ENCODE data around the gene ERICH4.

The ERICH4 gene

DNA sequence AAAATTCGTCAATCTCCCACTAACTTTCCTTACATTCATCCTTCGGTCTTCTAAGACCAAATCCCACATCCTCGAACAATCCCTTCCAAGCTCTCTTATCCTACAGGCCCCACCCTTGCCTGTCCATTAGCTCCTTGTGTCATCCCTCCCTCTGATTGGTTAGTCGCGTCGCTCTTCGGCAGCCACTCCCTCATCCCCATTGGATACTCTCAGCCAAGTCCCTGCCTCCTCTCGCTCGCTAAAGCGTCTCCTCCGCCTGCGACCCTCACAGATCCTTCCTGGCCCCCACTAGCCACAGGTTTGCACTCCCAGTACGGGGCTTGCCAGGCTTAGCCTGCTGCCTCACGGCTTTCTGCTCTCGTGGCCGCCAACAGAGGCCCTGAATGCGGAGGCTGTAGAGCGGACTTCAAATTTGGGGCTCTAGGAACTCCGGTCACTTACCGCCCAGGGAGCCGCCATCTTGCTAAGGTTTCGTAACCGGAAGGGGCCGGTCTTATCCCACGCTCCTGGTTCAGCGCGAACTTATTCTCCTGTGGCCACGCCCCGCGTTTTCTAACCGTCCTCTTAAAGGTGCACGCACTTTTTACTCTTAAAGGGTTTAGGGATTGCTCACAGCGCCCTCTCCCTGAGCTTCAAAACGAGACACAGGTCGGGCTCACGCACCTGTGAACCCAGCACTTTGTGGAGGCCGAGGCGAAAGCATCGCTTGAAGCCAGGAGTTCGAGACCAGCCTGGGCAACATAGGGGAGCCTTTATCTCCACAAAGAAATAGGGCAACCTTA is 3.3 kb upstream of the ERICH4 start, which contains the start of gene DMAC2:
DMAC2 (minus strand) TSS at position 472 of the 782 bp plus-strand sequence; CDS start at position 459, 13 bp downstream.
- Histone ChIP-seq H3K4me3 (ENCODE audit: low read length) (peak within 1 kb of the TSS; percentile 86), H3K4me1 (ENCODE audit: insufficient read depth, low read length) (no peaks in the 10 kb centered on the region), H3K9ac (ENCODE audit: low read depth, low read length) (peak within 1 kb of the TSS; percentile 91), H3K36me3 (ENCODE audit: insufficient read depth, low read depth, low read length) (peaks cover 16% of the 10 kb centered on the region; the same call in 1 of the 2 replicates), H3K27me3 (ENCODE audit: insufficient read depth, low read length) (no peaks in the 10 kb centered on the region), H3K27ac (ENCODE audit: low read length) (peak within 1 kb of the TSS; percentile 77), H3K9me3 (ENCODE audit: insufficient read depth, low read depth, low read length) (no peaks in the 10 kb centered on the region)

DNA sequence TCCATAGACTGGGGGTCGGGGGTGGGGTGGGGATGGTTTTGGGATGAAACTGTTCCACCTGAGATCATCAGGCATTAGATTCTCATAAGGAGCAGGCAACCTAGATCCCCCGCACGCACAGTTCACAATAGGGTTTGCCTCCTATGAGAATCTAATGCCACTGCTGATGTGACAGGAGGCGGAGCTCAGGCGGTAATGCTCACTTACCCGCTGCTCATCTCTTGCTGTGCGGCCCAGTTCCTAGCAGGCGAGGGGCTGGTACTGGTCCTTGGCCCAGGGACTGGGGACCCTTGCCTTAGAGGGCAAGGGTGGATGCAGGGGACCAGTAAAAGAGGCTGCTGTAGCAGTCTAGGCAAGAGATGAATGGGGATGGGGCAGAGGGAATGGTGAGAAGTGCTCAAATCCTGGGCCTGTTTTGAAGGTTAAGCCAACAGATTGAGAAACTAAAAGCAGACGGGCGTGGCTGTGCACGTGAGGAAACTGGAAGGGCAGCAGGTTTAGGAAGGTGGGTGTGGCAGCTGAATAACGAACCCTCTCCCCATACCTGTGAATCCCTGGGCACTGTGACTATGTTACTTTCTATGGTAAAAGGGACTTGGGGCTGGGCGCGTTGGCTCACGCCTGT is 1.5 kb upstream of the ERICH4 start:
- no peaks in the 10 kb centered on the region for H3K9me3 ChIP-seq (ENCODE audit: insufficient read depth, low read depth, low read length)
- H3K9ac ChIP-seq (ENCODE audit: low read depth, low read length), result no peak overlapping the region
- H3K4me3 ChIP-seq (ENCODE audit: low read length), result no peak overlapping the region
- no peak overlapping the region for H3K27ac ChIP-seq (ENCODE audit: low read length)
- H3K36me3 ChIP-seq (ENCODE audit: insufficient read depth, low read depth, low read length), result peaks cover 13% of the 10 kb centered on the region; the same call in 1 of the 2 replicates
- no peaks in the 10 kb centered on the region for H3K4me1 ChIP-seq (ENCODE audit: insufficient read depth, low read length)
- H3K27me3 ChIP-seq (ENCODE audit: insufficient read depth, low read length), result no peaks in the 10 kb centered on the region

DNA sequence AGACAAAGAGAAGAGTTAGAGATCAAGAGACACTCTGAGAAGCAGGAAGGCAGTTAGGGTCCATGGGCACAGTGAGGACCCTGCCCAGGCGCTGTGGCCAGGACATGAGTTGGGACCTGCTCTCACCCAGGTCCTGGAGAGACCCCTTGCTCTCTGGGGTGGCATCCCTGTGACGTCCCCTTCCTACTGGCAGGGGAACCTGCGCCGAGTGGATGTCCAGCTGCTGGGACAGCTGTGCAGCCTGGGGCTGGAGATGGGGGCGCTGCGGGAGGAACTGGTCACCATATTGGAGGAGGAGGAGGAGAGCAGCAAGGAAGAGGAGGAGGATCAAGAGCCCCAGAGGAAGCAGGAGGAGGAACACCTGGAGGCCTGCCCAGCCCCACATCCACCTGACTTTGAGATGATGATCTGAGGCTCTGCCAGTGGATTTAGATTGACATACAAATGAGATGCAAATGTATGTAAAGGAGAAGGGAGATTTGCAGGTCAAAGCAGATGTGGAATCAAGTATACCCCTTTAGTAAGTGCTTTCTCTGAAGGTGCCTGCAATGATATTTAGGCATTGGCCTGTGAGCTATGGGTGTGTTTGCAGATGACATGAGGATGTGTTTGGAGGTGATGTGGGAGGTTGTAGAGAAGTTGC is 978 bp downstream of the ERICH4 start:
- Histone ChIP-seq H3K9me3 (ENCODE audit: insufficient read depth, low read depth, low read length) (no peaks in the 10 kb centered on the region), H3K36me3 (ENCODE audit: insufficient read depth, low read depth, low read length) (no peaks in the 10 kb centered on the region), H3K27me3 (ENCODE audit: insufficient read depth, low read length) (peaks cover 19% of the 10 kb centered on the region), H3K4me1 (ENCODE audit: insufficient read depth, low read length) (no peaks in the 10 kb centered on the region), H3K4me3 (ENCODE audit: low read length) (no peak overlapping the region), H3K27ac (ENCODE audit: low read length) (no peak overlapping the region), H3K9ac (ENCODE audit: low read depth, low read length) (no peak overlapping the region)

DNA sequence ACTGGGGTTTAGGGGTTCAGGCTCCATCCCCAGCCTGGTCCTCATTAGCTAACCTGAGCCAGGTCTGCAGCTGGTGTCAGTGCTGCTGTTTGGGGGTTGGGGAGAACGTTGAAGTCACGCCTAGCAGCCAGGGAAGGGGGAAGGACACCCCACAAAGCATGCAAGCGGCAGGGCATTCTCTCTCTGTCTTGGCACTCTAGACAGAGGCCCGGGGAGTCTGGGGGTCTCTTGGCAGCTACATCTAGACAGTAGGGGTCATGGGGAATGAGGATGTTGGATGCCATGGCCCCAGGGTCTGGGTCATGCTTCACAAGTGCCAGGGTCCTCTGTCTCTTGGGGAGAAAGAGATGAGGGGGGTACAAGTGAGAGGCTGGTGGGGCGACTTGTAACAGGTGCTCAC is 2.6 kb downstream of the ERICH4 start:
- no peaks in the 10 kb centered on the region for H3K36me3 ChIP-seq (ENCODE audit: insufficient read depth, low read depth, low read length)
- no peaks in the 10 kb centered on the region for H3K4me1 ChIP-seq (ENCODE audit: insufficient read depth, low read length)
- H3K27me3 ChIP-seq (ENCODE audit: insufficient read depth, low read length), result peaks cover 29% of the 10 kb centered on the region
- H3K9me3 ChIP-seq (ENCODE audit: insufficient read depth, low read depth, low read length), result no peaks in the 10 kb centered on the region
- no peak overlapping the region for H3K4me3 ChIP-seq (ENCODE audit: low read length)
- H3K27ac ChIP-seq (ENCODE audit: low read length), result no peak overlapping the region
- no peak overlapping the region for H3K9ac ChIP-seq (ENCODE audit: low read depth, low read length)

DNA sequence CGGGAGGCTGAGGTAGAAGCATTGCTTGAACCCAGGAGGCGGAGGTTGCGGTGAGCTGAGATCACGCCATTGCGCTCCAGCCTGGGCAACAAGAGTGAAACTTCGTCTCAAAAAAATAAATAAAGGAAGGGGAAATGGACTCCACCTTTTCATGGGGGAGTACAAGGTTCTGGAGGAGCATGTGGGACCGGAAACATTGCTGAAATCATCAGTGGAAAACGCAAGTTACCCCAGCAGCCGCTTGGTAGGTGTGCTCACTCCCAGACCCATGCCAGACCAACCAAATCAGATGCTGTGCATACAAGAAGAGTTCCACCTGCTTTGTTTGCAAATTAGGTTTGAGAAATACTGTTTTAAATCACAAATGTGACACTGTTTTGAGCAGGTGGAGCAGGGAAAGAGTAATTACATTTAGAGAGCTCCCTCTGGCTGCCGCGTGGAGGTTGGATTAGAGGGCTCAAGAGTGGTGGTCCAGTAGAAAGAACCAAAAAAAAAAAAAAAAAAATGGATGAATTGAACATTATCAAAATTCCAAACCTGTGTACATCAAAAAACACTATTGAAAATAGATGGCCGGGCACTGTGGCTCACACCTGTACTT is 4.9 kb downstream of the ERICH4 start:
- H3K9me3 ChIP-seq (ENCODE audit: insufficient read depth, low read depth, low read length), result no peaks in the 10 kb centered on the region
- H3K4me3 ChIP-seq (ENCODE audit: low read length), result no peak overlapping the region
- H3K4me1 ChIP-seq (ENCODE audit: insufficient read depth, low read length), result no peaks in the 10 kb centered on the region
- peaks cover 29% of the 10 kb centered on the region for H3K27me3 ChIP-seq (ENCODE audit: insufficient read depth, low read length)
- H3K9ac ChIP-seq (ENCODE audit: low read depth, low read length), result no peak overlapping the region
- no peak overlapping the region for H3K27ac ChIP-seq (ENCODE audit: low read length)
- H3K36me3 ChIP-seq (ENCODE audit: insufficient read depth, low read depth, low read length), result no peaks in the 10 kb centered on the region

DNA sequence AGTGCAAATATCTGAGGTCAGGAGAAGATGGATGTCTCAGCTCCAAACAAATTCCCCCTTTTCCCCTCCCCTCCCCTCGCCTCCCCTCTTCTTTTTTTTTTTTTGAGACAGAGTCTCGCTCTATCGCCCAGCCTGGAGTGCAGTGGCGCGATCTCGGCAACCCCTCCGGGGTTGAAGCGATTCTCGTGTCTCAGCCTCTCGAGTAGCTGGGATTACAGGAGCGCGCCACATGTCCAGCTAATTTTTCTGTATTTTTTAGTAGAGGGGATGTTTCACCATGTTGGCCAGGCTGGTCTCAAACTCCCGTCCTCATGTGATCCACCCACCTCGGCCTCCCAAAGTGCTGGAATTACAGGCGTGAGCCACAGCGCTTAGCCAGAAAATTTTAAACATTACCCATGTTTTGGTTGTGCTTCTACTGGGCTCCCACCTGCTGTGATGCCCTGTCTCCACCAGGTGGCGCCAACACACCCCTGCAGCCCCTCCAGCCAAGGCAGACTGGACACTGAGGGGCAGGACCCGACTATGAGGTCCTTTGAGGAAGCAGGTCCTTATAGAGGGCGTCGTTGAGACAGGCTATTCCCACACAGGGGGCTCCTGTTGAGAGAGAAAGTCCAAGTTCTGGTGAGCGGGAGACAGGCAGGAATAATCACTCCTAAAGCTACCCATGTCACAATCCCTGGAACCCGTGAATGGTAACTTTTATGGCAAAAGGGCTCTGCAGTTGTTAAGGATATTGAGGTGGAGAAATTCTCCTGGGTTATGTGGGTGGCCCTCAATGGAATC is 6.3 kb downstream of the ERICH4 start:
- H3K9me3 ChIP-seq (ENCODE audit: insufficient read depth, low read depth, low read length), result no peaks in the 10 kb centered on the region
- H3K9ac ChIP-seq (ENCODE audit: low read depth, low read length), result no peak overlapping the region
- H3K4me3 ChIP-seq (ENCODE audit: low read length), result peak overlapping the region; percentile 60; the same call in 1 of the 2 replicates
- H3K27me3 ChIP-seq (ENCODE audit: insufficient read depth, low read length), result peaks cover 29% of the 10 kb centered on the region
- no peaks in the 10 kb centered on the region for H3K36me3 ChIP-seq (ENCODE audit: insufficient read depth, low read depth, low read length)
- no peaks in the 10 kb centered on the region for H3K4me1 ChIP-seq (ENCODE audit: insufficient read depth, low read length)
- no peak overlapping the region for H3K27ac ChIP-seq (ENCODE audit: low read length)

DNA sequence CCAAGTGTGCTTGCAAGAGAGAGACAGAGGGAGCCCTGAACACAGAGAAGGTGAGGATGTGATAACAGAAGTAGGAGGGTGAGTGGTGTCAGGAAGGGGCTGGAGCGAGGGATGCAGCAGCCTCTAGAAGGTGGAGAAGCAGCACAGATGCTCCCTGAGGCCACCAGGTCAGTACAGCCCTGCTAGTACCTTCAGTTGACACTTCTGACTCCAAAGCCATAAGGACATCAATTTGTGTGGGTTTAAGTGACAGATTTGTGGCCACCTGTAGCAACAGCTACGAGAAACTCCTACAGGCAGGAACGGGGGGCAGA is 6.9 kb downstream of the ERICH4 start:
- H3K4me3 ChIP-seq (ENCODE audit: low read length), result no peak overlapping the region
- H3K27me3 ChIP-seq (ENCODE audit: insufficient read depth, low read length), result peaks cover 34% of the 10 kb centered on the region
- no peaks in the 10 kb centered on the region for H3K36me3 ChIP-seq (ENCODE audit: insufficient read depth, low read depth, low read length)
- H3K4me1 ChIP-seq (ENCODE audit: insufficient read depth, low read length), result no peaks in the 10 kb centered on the region
- H3K9ac ChIP-seq (ENCODE audit: low read depth, low read length), result no peak overlapping the region
- H3K27ac ChIP-seq (ENCODE audit: low read length), result no peak overlapping the region
- no peaks in the 10 kb centered on the region; the same call in 1 of the 2 replicates for H3K9me3 ChIP-seq (ENCODE audit: insufficient read depth, low read depth, low read length)

DNA sequence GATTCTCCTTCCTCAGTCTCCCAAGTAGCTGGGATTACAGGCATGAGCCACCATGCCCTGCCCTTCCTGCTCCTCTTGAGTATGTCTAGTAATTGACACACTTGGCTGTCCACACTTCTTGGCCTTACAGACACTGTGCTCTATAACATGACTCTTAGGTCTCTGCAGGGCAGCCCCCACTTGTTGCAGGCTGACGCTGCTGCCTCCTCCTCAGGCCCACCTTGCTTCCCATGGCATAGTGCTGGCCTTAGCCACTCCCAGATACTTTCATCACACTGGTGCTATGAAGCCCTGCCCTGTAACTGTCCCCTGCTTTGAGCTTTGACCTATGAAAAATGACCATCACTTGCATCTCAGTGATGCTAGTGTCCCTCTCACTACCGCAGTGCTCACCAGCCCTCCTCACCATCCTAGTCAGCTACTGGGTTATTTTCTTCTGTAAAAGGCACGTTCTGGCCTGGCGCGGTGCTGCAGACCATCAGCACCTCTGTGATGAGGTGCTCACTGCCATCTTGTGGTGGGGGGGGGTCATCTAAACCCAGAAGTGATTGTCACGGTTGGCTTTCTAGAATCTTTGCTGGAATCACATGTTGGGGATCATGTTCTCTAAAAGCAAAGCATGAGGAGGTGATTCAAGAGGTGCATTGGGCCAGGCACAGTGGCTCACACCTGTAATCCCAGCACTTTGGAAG is 9.8 kb downstream of the ERICH4 start:
- H3K4me1 ChIP-seq (ENCODE audit: insufficient read depth, low read length), result no peaks in the 10 kb centered on the region
- H3K9me3 ChIP-seq (ENCODE audit: insufficient read depth, low read depth, low read length), result no peaks in the 10 kb centered on the region; the same call in 1 of the 2 replicates
- no peaks in the 10 kb centered on the region for H3K36me3 ChIP-seq (ENCODE audit: insufficient read depth, low read depth, low read length)
- no peak overlapping the region for H3K27ac ChIP-seq (ENCODE audit: low read length)
- no peak overlapping the region for H3K4me3 ChIP-seq (ENCODE audit: low read length)
- peaks cover 48% of the 10 kb centered on the region for H3K27me3 ChIP-seq (ENCODE audit: insufficient read depth, low read length)
- H3K9ac ChIP-seq (ENCODE audit: low read depth, low read length), result no peak overlapping the region

DNA sequence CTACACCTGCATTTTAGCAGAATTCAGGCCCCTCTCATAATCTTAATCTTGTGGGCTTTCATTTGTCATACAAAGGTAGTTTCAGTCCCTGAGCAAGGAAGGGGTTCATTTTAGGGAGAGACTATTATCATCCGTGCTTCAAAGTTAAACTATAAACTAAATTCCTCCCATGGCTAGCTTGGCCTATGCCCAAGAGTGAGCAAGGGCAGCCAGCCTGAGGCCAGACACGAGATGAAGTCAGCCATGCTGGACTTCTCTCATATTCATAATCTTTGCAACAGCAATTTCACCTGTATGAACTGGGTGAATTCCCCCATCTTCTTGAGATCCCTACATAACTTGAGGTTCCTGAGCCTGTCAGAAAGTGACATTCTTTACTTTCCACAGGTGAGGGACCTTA is 13.0 kb downstream of the ERICH4 start:
- Histone ChIP-seq H3K9me3 (ENCODE audit: insufficient read depth, low read depth, low read length) (peaks cover 5% of the 10 kb centered on the region; the same call in 1 of the 2 replicates), H3K9ac (ENCODE audit: low read depth, low read length) (no peak overlapping the region), H3K36me3 (ENCODE audit: insufficient read depth, low read depth, low read length) (no peaks in the 10 kb centered on the region), H3K27ac (ENCODE audit: low read length) (no peak overlapping the region), H3K4me3 (ENCODE audit: low read length) (no peak overlapping the region), H3K27me3 (ENCODE audit: insufficient read depth, low read length) (peaks cover 25% of the 10 kb centered on the region; the same call in 1 of the 2 replicates), H3K4me1 (ENCODE audit: insufficient read depth, low read length) (no peaks in the 10 kb centered on the region)

DNA sequence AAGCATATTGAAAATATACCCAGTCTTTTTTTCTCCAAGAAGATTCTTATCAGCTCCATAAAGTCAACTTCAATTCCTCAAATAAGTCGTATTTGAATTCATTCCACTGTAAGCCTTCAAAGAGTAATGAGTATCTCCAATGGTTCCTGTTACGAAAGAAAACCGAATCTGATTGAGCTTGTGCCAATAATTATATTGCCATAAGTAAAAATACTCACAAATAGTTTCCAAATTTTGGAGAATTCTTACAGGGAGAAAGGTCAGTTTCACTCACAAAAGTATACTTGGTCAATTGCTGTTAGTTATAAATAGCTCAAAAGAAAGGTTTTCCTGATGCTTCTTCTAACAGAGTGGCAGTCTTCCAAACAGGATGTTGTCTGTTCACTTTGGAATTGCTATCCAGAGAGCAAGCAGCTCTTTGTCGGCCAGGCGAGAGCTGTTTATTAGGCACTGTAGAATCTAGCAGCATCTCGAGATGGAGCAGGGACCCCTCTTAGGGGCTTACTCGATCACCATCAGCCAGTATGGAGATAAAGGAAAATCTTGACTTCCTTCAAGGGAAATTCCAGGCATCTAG is 13.5 kb downstream of the ERICH4 start:
- Histone ChIP-seq H3K4me1 (ENCODE audit: insufficient read depth, low read length) (no peaks in the 10 kb centered on the region), H3K27ac (ENCODE audit: low read length) (no peak overlapping the region), H3K9ac (ENCODE audit: low read depth, low read length) (no peak overlapping the region), H3K9me3 (ENCODE audit: insufficient read depth, low read depth, low read length) (peaks cover 10% of the 10 kb centered on the region; the same call in 1 of the 2 replicates), H3K36me3 (ENCODE audit: insufficient read depth, low read depth, low read length) (no peaks in the 10 kb centered on the region), H3K4me3 (ENCODE audit: low read length) (no peak overlapping the region), H3K27me3 (ENCODE audit: insufficient read depth, low read length) (peaks cover 25% of the 10 kb centered on the region; the same call in 1 of the 2 replicates)

Measured in iPS-20b (cell line).